GM12891 (cell line): Measurements from ENCODE around the gene ZFP64.

Experiments used
- PAX5 ChIP-seq: IDR thresholded peaks from 2 replicates; pipeline ENCODE4 v1.6.1; 2011; ENCODE audit warnings: low read length, moderate library complexity, mild to moderate bottlenecking; ENCODE audit not compliant: insufficient read depth, severe bottlenecking
- POLR2A ChIP-seq: IDR thresholded peaks from 2 replicates; pipeline ENCODE4 v1.6.1; 2011; ENCODE audit warnings: low read depth, low read length, control low read depth
- POLR2AphosphoS5 ChIP-seq: IDR thresholded peaks from 2 replicates; pipeline ENCODE4 v1.6.1; 2011; ENCODE audit warnings: low read depth, low read length, control low read depth
- SPI1 ChIP-seq: IDR thresholded peaks from 2 replicates; pipeline ENCODE4 v1.6.1; 2011; ENCODE audit warnings: low read depth, low read length, control low read depth
- TAF1 ChIP-seq: IDR thresholded peaks from 2 replicates; pipeline ENCODE4 v1.6.1; 2011; ENCODE audit warnings: low read depth, low read length, control low read depth

GRCh38 chr20:52129611-52130010 lies 62.0 kb downstream of the ZFP64 start:
- no peak for TF ChIP-seq POLR2A
- no peak for TF ChIP-seq POLR2AphosphoS5
- no peak for TF ChIP-seq TAF1
- no peak for TF ChIP-seq PAX5
- TF ChIP-seq SPI1 = no peak
